GM12878 (cell line): ENCODE data around the gene PPP1R12A. TPM values are rescaled to one million over a fixed set of nuclear protein-coding genes. Genes with fewer than 3 reads are reported as not detected.
A peak's percentile ranks its signal among the peaks of the same experiment; 100 is the strongest.

Source experiments
- ATAC-seq: fragments of 200-7000 bp; cut with Tn5 transposase; 3 replicates; pipeline ENCODE4 v1.9.1; 2020; ENCODE audit warnings: mild to moderate bottlenecking, moderate library complexity
- BruUV-seq: library from RNA; stranded (reverse); fragments of 400-500 nt; replicated peaks from 2 replicates; lab custom pipeline; 2021; lab: Mats Ljungman, UMichigan
- CTCF ChIA-PET: fragments of 300-600 bp; sonication (Branson Sonifier 250); formaldehyde crosslinking; extraction: SDS; loops from one replicate; lab custom pipeline; 2021; ENCODE audit warnings: inconsistent platforms; lab: Yijun Ruan, JAX
- POLR2A ChIA-PET: fragments of 350-600 bp; formaldehyde crosslinking; extraction: SDS; loops from one replicate; lab custom pipeline; 2021; ENCODE audit warnings: inconsistent platforms; lab: Charles Lee
- RAD21 ChIA-PET: fragments of 300-600 bp; sonication (Branson Sonifier 250); formaldehyde crosslinking; loops from one replicate; lab custom pipeline; 2023; ENCODE audit warnings: antibody characterized with exemption; ENCODE audit not compliant: unreplicated experiment; lab: Charles Lee
- SMC1A ChIA-PET: fragments of 300-600 bp; sonication (Branson Sonifier 250); formaldehyde crosslinking; loops from one replicate; lab custom pipeline; 2023; ENCODE audit not compliant: unreplicated experiment, uncharacterized antibody; lab: Charles Lee
- DNase-seq: peaks from one replicate; pipeline ENCODE4 v3.0.0-alpha.2; 2011; ENCODE audit warnings: low read depth, low spot score
- FAIRE-seq: peaks from 3 replicates; lab custom pipeline; 2011; peaks lifted over from hg19 to GRCh38; lab: Jason Lieb, UNC
- H2AFZ ChIP-seq: 2 replicates; pipeline ENCODE4 v1.6.0; 2011; ENCODE audit warnings: low read depth, low read length, control low read depth; ENCODE audit not compliant: control insufficient read depth
- H3K27ac ChIP-seq: 2 replicates; pipeline ENCODE4 v1.5.1; 2011; ENCODE audit warnings: control low read depth; ENCODE audit not compliant: control insufficient read depth, insufficient read depth
- H3K27me3 ChIP-seq, 2 experiments: replicated peaks in 1 of 2; 2 replicates each; pipeline versions ENCODE4 v1.6.0 to v1.6.1; 2011; ENCODE audit warnings: low read length in 1 of 2; ENCODE audit not compliant: control insufficient read depth in 2 of 2, insufficient read depth in 2 of 2
- H3K36me3 ChIP-seq, 2 experiments: 2 replicates each; pipeline ENCODE4 v1.5.1; 2011; ENCODE audit warnings: low read length in 1 of 2; ENCODE audit not compliant: control insufficient read depth in 2 of 2, insufficient read depth in 2 of 2
- H3K4me1 ChIP-seq: 2 replicates; pipeline ENCODE4 v1.6.1; 2011; ENCODE audit warnings: mild to moderate bottlenecking, low read length, moderate library complexity, mixed read lengths; ENCODE audit not compliant: control insufficient read depth, insufficient read depth
- H3K4me2 ChIP-seq: 2 replicates; pipeline ENCODE4 v1.6.0; 2011; ENCODE audit warnings: control low read depth; ENCODE audit not compliant: control insufficient read depth, insufficient read depth
- H3K4me3 ChIP-seq: fragments of 200-600 bp; sonication (generic); 2 replicates; pipeline ENCODE4 v1.5.1; 2016
- H3K79me2 ChIP-seq: 2 replicates; pipeline ENCODE4 v1.6.0; 2011; ENCODE audit warnings: low read length; ENCODE audit not compliant: control insufficient read depth, insufficient read depth
- H3K9ac ChIP-seq: 2 replicates; pipeline ENCODE4 v1.8.0; 2011; ENCODE audit warnings: low read length, control low read depth, mixed read lengths; ENCODE audit not compliant: control insufficient read depth, insufficient read depth
- H3K9me3 ChIP-seq: replicated peaks from 3 replicates; pipeline ENCODE4 v1.5.1; 2011; ENCODE audit warnings: mild to moderate bottlenecking, low read length; ENCODE audit not compliant: control insufficient read depth, insufficient read depth
- H4K20me1 ChIP-seq: 2 replicates; pipeline ENCODE4 v1.6.0; 2011; ENCODE audit not compliant: control insufficient read depth, insufficient read depth
- CEBPB ChIP-seq, 2 experiments: fragments of 150-350 bp in 1 of 2; IDR thresholded peaks; 2 replicates each; pipeline ENCODE4 v1.6.1; 2012 to 2014; ENCODE audit warnings: low read depth in 2 of 2, low read length in 2 of 2, borderline replicate concordance in 1 of 2, inconsistent platforms in 1 of 2
- CEBPZ ChIP-seq: fragments of 150-350 bp; IDR thresholded peaks from 2 replicates; pipeline ENCODE4 v1.6.1; 2016; ENCODE audit warnings: low read depth, low read length
- EP300 ChIP-seq, 2 experiments: fragments of 150-350 bp in 1 of 2; IDR thresholded peaks; 2 replicates each; pipeline ENCODE4 v1.6.1; 2011 to 2012; ENCODE audit warnings: low read depth in 2 of 2, low read length in 2 of 2, borderline replicate concordance in 1 of 2, improper control_type of control experiment in 1 of 2, inconsistent platforms in 1 of 2; ENCODE audit not compliant: control insufficient read depth in 1 of 2
- LARP7 ChIP-seq: fragments of 450-650 bp; IDR thresholded peaks from 2 replicates; pipeline ENCODE4 v1.6.1; 2017; ENCODE audit warnings: mild to moderate bottlenecking
- MXI1 ChIP-seq: fragments of 150-350 bp; IDR thresholded peaks from 2 replicates; pipeline ENCODE4 v1.6.1; 2011; ENCODE audit warnings: low read depth, mild to moderate bottlenecking, inconsistent platforms, low read length, improper control_type of control experiment
- NFYA ChIP-seq: IDR thresholded peaks from 2 replicates; pipeline ENCODE4 v1.6.1; 2011; ENCODE audit warnings: low read depth, mild to moderate bottlenecking, low read length, improper control_type of control experiment, borderline replicate concordance
- RAD51 ChIP-seq: fragments of 450-650 bp; IDR thresholded peaks from 2 replicates; pipeline ENCODE4 v1.6.1; 2016; ENCODE audit warnings: moderate library complexity, mild to moderate bottlenecking, inconsistent platforms
- SRF ChIP-seq, 2 experiments: IDR thresholded peaks; 2 replicates each; pipeline ENCODE4 v1.6.1; 2011; ENCODE audit warnings: low read depth in 2 of 2, low read length in 2 of 2, mild to moderate bottlenecking in 1 of 2, moderate library complexity in 1 of 2
- SUPT20H ChIP-seq: IDR thresholded peaks from 2 replicates; pipeline ENCODE4 v1.6.1; 2011; ENCODE audit warnings: low read depth, mild to moderate bottlenecking, low read length, moderate library complexity, borderline replicate concordance; ENCODE audit not compliant: control insufficient read depth
- TBL1XR1 ChIP-seq: IDR thresholded peaks from 2 replicates; pipeline ENCODE4 v1.6.1; 2012; ENCODE audit warnings: low read depth, low read length, improper control_type of control experiment
- WRNIP1 ChIP-seq: IDR thresholded peaks from 2 replicates; pipeline ENCODE4 v1.6.1; 2011; ENCODE audit warnings: low read depth, low read length, improper control_type of control experiment, borderline replicate concordance
- WGBS: methylation state at CpG from one replicate; pipeline ENCODE4 v1.1.6; 2016; ENCODE audit warnings: low lambda C conversion rate; ENCODE audit not compliant: insufficient replicate concordance, insufficient coverage; ENCODE audit errors: missing lambda C conversion rate; 5-methylcytosine and 5-hydroxymethylcytosine counted together
- in situ Hi-C: fragments of 300-500 bp; cut with MboI; formaldehyde crosslinking; loops from 9 replicates; pipeline ENCODE4 v1.14.3; 2018; ENCODE audit warnings: mixed read lengths
- intact Hi-C: fragments of 100-400 bp; cut with micrococcal nuclease; formaldehyde crosslinking; loops from one replicate; pipeline ENCODE4 v1.14.2; 2022; ENCODE audit not compliant: unreplicated experiment
- polyA plus RNA-seq, 11 experiments: library from polyadenylated mRNA; depleted of rRNA in 4 of 11; unstranded in 6 of 11; stranded (reverse) in 5 of 11; fragments of >200 nt; fragmentation: Nextera tagmentation in 4 of 11; fragmentation: Illumina TruSeq in 1 of 11; extraction: Ambion mirVana in 4 of 11; extraction: Trizol in 1 of 11; gene quantifications; 1 replicate in 1 of 11; 2 replicates in 10 of 11; pipeline versions ENCODE4 v1.2.1 to v1.2.3, GENCODE V29; 2011 to 2016; ENCODE audit warnings: inconsistent platforms in 2 of 11, missing spikeins in 2 of 11, low read depth in 1 of 11
- total RNA-seq, 4 experiments: library from RNA; depleted of rRNA in 3 of 4; stranded (reverse); fragments of >200 nt in 3 of 4; fragmentation: Illumina TruSeq in 1 of 4; extraction: Trizol in 1 of 4; gene quantifications; 2 replicates each; pipeline versions ENCODE4 v1.2.1 to v1.2.3, GENCODE V29; 2013 to 2021
- TF ChIP-seq, protein P1 (sequence below): fragments of 450-650 bp; IDR thresholded peaks from 2 replicates; pipeline ENCODE4 v1.6.1; 2017; ENCODE audit warnings: mild to moderate bottlenecking, low read depth, inconsistent platforms; ENCODE audit not compliant: poor library complexity, severe bottlenecking

Gene PPP1R12A
- total and polyA plus RNA-seq, 10 of the 15 experiments (the other 5 are each of a cell fraction or from before 2014, with no cell fraction given): 22.8 to 134 (median 51.4) TPM

DNA sequence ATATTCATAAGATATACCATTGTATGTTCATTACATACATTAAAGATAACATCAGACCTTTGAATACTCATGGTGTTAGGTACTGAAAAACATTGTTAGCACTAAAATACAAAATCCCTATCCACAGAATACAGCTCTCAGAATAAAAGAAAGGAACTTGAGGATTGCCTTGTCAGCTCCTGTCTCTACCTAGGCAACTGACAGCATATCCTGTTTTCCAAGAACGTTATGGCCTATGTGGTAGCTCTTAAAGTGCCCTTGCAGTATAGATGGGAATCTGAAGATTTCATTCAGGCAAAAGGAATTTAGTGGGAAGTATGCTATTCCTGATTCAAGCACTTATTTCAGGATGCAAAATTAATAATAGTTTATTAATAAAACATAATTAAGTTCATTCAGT lies 1.8 kb upstream of the PPP1R12A start (continued):
- TF ChIP-seq CEBPB (IDR thresholded peaks at IDR 0.05; ENCODE audit: borderline replicate concordance in 1 of 2, low read depth in 2 of 2, low read length in 2 of 2): no peak
- no peak for TF ChIP-seq TBL1XR1
- TF ChIP-seq, all 136 proteins: peak for 0

- ATAC-seq (peak; percentile 17), FAIRE-seq (peak; percentile 41), DNase-seq (peak; percentile 36)
- Histone ChIP-seq H3K27ac (peak overlapping the region; percentile 96), H3K4me2 (peak overlapping the region; percentile 80), H3K27me3 (no peaks in the 10 kb centered on the region), H4K20me1 (no peaks in the 10 kb centered on the region), H3K4me1 (peaks cover 7% of the 10 kb centered on the region; the same call in 1 of the 2 replicates), H3K9me3 (no peaks in the 10 kb centered on the region), H3K4me3 (peak overlapping the region; percentile 96), H3K79me2 (peaks cover 57% of the 10 kb centered on the region), H3K9ac (peak overlapping the region; percentile 94), H2AFZ (peak overlapping the region; percentile 84), H3K36me3 (no peaks in the 10 kb centered on the region)
- ChIA-PET POLR2A (interaction anchor here (1.1 to 1.6 kb wide), 3 partner anchors 17 to 94 kb away, joined by 3 read pairs; no protein-coding TSS in a partner anchor), CTCF (interaction anchor here (0.9 to 1.6 kb wide), 2 partner anchors 9 to 15 kb away, joined by 3 to 4 read pairs; no protein-coding TSS in a partner anchor), SMC1A (interaction anchor here (0.7 to 2.6 kb wide), 11 partner anchors 10 to 253 kb away, joined by 3 to 12 read pairs (median 4); no protein-coding TSS in a partner anchor), RAD21 (interaction anchor here (0.9 to 2.0 kb wide), 5 partner anchors 16 to 281 kb away, joined by 3 to 5 read pairs (median 4); no protein-coding TSS in a partner anchor)
- 19% methylated on average over 10 of the region's 10 CpGs for WGBS
- intact Hi-C loops: loop anchor here (5.0 kb wide), 2 partner anchors 243 to 252 kb away; partner anchors contain the start of gene PAWR
- in situ Hi-C loops: no loop called here
- BruUV-seq: TSS peak; percentile 94
- TF ChIP-seq RAD51 (peak; percentile 12; the same call in 1 of the 2 replicates), LARP7 (0 out of 2 replicates have a peak, but pooled peaks have one; percentile 2), WRNIP1 (0 out of 2 replicates have a peak, but pooled peaks have one; percentile 25), EP300 (IDR thresholded peaks at IDR 0.05; ENCODE audit: borderline replicate concordance in 1 of 2, control insufficient read depth in 1 of 2, low read depth in 2 of 2, low read length in 2 of 2) (peak; percentile 1 to 24; a peak in 1 of 4 replicates), CEBPZ (no peak), NFYA (no peak), SUPT20H (no peak), MXI1 (peak; percentile 51; the same call in 1 of the 2 replicates), SRF (IDR thresholded peaks at IDR 0.05; ENCODE audit: low read depth in 2 of 2, low read length in 2 of 2) (peak in 1 of 2 experiments; percentile 60; a peak in 1 of 4 replicates)
- TF ChIP-seq, protein P1, sequence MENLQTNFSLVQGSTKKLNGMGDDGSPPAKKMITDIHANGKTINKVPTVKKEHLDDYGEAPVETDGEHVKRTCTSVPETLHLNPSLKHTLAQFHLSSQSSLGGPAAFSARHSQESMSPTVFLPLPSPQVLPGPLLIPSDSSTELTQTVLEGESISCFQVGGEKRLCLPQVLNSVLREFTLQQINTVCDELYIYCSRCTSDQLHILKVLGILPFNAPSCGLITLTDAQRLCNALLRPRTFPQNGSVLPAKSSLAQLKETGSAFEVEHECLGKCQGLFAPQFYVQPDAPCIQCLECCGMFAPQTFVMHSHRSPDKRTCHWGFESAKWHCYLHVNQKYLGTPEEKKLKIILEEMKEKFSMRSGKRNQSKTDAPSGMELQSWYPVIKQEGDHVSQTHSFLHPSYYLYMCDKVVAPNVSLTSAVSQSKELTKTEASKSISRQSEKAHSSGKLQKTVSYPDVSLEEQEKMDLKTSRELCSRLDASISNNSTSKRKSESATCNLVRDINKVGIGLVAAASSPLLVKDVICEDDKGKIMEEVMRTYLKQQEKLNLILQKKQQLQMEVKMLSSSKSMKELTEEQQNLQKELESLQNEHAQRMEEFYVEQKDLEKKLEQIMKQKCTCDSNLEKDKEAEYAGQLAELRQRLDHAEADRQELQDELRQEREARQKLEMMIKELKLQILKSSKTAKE: peak; percentile 16
These were observed 888 bp upstream of the PPP1R12A start for GRCh38 chr12:79935624-79936345.
